WTC11 (cell line): ENCODE measurements around the gene TMEM253.

Source experiments
- CREB1 ChIP-seq: sonication (generic); formaldehyde crosslinking; IDR thresholded peaks from 2 replicates; pipeline ENCODE4 v1.8.0; 2023; ENCODE audit warnings: mild to moderate bottlenecking, missing genetic modification reagents
- CREM ChIP-seq: sonication (generic); formaldehyde crosslinking; IDR thresholded peaks from 2 replicates; pipeline ENCODE4 v1.8.1; 2022; ENCODE audit warnings: mild to moderate bottlenecking, missing genetic modification reagents, moderate library complexity
- FOXP1 ChIP-seq: sonication (generic); formaldehyde crosslinking; IDR thresholded peaks from 2 replicates; pipeline ENCODE4 v1.8.0; 2022; ENCODE audit warnings: missing genetic modification reagents, mild to moderate bottlenecking, moderate library complexity, borderline replicate concordance
- KAT7 ChIP-seq: sonication (generic); formaldehyde crosslinking; IDR thresholded peaks from 2 replicates; pipeline ENCODE4 v1.8.1; 2023; ENCODE audit warnings: missing genetic modification reagents, mild to moderate bottlenecking, borderline replicate concordance
- MYBL2 ChIP-seq: sonication (generic); formaldehyde crosslinking; IDR thresholded peaks from 2 replicates; pipeline ENCODE4 v1.8.1; 2023; ENCODE audit warnings: mild to moderate bottlenecking, moderate library complexity, missing genetic modification reagents
- NR3C1 ChIP-seq: sonication (generic); formaldehyde crosslinking; conservative IDR thresholded peaks from 2 replicates; pipeline ENCODE4 v1.8.1; 2023; ENCODE audit warnings: low read depth, mild to moderate bottlenecking, missing genetic modification reagents
- SP1 ChIP-seq: sonication (generic); formaldehyde crosslinking; conservative IDR thresholded peaks from 2 replicates; pipeline ENCODE4 v1.8.1; 2022; ENCODE audit warnings: missing genetic modification reagents
- TEAD4 ChIP-seq: sonication (generic); formaldehyde crosslinking; IDR thresholded peaks from 2 replicates; pipeline ENCODE4 v1.8.0; 2022; ENCODE audit warnings: mild to moderate bottlenecking, missing genetic modification reagents
- TF ChIP-seq, protein P1 (sequence below): sonication (generic); formaldehyde crosslinking; IDR thresholded peaks from 2 replicates; pipeline ENCODE4 v1.8.1; 2023; ENCODE audit warnings: mild to moderate bottlenecking, missing genetic modification reagents
- TF ChIP-seq, protein P2 (sequence below): fragments of 200-600 bp; IDR thresholded peaks from 2 replicates; pipeline ENCODE4 v1.8.0; 2022; ENCODE audit warnings: antibody characterized with exemption
- TF ChIP-seq, protein P3 (sequence below): sonication (generic); formaldehyde crosslinking; IDR thresholded peaks from 2 replicates; pipeline ENCODE4 v1.8.1; 2022; ENCODE audit warnings: mild to moderate bottlenecking, missing genetic modification reagents, moderate library complexity, borderline replicate concordance
- TF ChIP-seq, protein P4 (sequence below): sonication (generic); formaldehyde crosslinking; IDR thresholded peaks from 2 replicates; pipeline ENCODE4 v1.8.0; 2023; ENCODE audit warnings: mild to moderate bottlenecking, missing genetic modification reagents
- TF ChIP-seq, protein P5 (sequence below): sonication (generic); formaldehyde crosslinking; IDR thresholded peaks from 2 replicates; pipeline ENCODE4 v1.8.1; 2022; ENCODE audit warnings: low read depth, mild to moderate bottlenecking, moderate library complexity, missing genetic modification reagents, borderline replicate concordance
- TF ChIP-seq, protein P6 (sequence below): sonication (generic); formaldehyde crosslinking; IDR thresholded peaks from 2 replicates; pipeline ENCODE4 v1.8.1; 2022; ENCODE audit warnings: mild to moderate bottlenecking, moderate library complexity, missing genetic modification reagents

DNA sequence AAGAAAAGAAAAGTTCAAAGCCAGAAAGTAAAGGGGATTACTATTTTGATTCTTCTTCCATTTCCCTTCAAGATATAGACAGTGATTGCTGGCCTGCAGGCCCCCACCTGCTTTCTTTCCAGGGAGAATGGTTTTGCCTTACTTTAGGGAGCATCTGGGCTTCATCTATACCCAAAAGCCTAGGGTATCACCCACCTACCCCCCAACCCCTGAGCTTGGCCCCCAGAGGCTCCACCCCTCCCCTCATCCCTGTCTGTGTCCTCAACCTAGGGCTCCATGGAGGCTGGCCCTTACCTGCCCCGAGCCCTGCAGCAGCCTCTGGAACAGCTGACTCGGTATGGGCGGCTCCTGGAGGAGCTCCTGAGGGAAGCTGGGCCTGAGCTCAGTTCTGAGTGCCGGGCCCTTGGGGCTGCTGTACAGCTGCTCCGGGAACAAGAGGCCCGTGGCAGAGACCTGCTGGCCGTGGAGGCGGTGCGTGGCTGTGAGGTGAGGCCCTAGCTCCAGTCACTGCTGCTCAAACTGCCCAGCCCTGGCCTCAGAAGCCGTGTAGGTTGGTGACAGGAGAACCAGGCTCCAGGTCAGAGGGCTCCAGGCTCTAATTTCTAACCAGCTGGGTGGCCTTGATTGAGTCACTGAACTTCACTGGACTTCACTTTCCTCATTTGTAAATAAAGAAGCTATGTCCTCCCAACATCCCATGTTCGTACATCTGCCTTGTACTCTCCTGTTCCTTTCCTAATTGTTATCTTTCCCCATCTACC, 17.1 kb upstream of the TMEM253 start:
- TF ChIP-seq NR3C1 (no peak), SP1 (CRISPR knock-in tag) (no peak), CREB1 (CRISPR knock-in tag) (no peak), FOXP1 (CRISPR knock-in tag) (no peak), KAT7 (CRISPR knock-in tag) (no peak), CREM (no peak), TEAD4 (CRISPR knock-in tag) (no peak), MYBL2 (CRISPR knock-in tag) (no peak)
- TF ChIP-seq, protein P1, sequence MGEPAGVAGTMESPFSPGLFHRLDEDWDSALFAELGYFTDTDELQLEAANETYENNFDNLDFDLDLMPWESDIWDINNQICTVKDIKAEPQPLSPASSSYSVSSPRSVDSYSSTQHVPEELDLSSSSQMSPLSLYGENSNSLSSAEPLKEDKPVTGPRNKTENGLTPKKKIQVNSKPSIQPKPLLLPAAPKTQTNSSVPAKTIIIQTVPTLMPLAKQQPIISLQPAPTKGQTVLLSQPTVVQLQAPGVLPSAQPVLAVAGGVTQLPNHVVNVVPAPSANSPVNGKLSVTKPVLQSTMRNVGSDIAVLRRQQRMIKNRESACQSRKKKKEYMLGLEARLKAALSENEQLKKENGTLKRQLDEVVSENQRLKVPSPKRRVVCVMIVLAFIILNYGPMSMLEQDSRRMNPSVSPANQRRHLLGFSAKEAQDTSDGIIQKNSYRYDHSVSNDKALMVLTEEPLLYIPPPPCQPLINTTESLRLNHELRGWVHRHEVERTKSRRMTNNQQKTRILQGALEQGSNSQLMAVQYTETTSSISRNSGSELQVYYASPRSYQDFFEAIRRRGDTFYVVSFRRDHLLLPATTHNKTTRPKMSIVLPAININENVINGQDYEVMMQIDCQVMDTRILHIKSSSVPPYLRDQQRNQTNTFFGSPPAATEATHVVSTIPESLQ (CRISPR knock-in tag) = no peak
- TF ChIP-seq, protein P2, sequence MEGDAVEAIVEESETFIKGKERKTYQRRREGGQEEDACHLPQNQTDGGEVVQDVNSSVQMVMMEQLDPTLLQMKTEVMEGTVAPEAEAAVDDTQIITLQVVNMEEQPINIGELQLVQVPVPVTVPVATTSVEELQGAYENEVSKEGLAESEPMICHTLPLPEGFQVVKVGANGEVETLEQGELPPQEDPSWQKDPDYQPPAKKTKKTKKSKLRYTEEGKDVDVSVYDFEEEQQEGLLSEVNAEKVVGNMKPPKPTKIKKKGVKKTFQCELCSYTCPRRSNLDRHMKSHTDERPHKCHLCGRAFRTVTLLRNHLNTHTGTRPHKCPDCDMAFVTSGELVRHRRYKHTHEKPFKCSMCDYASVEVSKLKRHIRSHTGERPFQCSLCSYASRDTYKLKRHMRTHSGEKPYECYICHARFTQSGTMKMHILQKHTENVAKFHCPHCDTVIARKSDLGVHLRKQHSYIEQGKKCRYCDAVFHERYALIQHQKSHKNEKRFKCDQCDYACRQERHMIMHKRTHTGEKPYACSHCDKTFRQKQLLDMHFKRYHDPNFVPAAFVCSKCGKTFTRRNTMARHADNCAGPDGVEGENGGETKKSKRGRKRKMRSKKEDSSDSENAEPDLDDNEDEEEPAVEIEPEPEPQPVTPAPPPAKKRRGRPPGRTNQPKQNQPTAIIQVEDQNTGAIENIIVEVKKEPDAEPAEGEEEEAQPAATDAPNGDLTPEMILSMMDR = no peak
- TF ChIP-seq, protein P3, sequence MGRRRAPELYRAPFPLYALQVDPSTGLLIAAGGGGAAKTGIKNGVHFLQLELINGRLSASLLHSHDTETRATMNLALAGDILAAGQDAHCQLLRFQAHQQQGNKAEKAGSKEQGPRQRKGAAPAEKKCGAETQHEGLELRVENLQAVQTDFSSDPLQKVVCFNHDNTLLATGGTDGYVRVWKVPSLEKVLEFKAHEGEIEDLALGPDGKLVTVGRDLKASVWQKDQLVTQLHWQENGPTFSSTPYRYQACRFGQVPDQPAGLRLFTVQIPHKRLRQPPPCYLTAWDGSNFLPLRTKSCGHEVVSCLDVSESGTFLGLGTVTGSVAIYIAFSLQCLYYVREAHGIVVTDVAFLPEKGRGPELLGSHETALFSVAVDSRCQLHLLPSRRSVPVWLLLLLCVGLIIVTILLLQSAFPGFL = no peak
- TF ChIP-seq, protein P4, sequence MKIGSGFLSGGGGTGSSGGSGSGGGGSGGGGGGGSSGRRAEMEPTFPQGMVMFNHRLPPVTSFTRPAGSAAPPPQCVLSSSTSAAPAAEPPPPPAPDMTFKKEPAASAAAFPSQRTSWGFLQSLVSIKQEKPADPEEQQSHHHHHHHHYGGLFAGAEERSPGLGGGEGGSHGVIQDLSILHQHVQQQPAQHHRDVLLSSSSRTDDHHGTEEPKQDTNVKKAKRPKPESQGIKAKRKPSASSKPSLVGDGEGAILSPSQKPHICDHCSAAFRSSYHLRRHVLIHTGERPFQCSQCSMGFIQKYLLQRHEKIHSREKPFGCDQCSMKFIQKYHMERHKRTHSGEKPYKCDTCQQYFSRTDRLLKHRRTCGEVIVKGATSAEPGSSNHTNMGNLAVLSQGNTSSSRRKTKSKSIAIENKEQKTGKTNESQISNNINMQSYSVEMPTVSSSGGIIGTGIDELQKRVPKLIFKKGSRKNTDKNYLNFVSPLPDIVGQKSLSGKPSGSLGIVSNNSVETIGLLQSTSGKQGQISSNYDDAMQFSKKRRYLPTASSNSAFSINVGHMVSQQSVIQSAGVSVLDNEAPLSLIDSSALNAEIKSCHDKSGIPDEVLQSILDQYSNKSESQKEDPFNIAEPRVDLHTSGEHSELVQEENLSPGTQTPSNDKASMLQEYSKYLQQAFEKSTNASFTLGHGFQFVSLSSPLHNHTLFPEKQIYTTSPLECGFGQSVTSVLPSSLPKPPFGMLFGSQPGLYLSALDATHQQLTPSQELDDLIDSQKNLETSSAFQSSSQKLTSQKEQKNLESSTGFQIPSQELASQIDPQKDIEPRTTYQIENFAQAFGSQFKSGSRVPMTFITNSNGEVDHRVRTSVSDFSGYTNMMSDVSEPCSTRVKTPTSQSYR (CRISPR knock-in tag) = no peak
- TF ChIP-seq, protein P5, sequence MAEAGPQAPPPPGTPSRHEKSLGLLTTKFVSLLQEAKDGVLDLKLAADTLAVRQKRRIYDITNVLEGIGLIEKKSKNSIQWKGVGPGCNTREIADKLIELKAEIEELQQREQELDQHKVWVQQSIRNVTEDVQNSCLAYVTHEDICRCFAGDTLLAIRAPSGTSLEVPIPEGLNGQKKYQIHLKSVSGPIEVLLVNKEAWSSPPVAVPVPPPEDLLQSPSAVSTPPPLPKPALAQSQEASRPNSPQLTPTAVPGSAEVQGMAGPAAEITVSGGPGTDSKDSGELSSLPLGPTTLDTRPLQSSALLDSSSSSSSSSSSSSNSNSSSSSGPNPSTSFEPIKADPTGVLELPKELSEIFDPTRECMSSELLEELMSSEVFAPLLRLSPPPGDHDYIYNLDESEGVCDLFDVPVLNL (CRISPR knock-in tag) = no peak
- TF ChIP-seq, protein P6, sequence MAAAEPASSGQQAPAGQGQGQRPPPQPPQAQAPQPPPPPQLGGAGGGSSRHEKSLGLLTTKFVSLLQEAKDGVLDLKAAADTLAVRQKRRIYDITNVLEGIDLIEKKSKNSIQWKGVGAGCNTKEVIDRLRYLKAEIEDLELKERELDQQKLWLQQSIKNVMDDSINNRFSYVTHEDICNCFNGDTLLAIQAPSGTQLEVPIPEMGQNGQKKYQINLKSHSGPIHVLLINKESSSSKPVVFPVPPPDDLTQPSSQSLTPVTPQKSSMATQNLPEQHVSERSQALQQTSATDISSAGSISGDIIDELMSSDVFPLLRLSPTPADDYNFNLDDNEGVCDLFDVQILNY (CRISPR knock-in tag) = no peak
